ENCODE results near the gene NDUFB2.

The NDUFB2 gene

GRCh38 chr7:140745266-140746058 lies 49.0 kb downstream of the NDUFB2 start:
- TF ChIP-seq, protein P1, sequence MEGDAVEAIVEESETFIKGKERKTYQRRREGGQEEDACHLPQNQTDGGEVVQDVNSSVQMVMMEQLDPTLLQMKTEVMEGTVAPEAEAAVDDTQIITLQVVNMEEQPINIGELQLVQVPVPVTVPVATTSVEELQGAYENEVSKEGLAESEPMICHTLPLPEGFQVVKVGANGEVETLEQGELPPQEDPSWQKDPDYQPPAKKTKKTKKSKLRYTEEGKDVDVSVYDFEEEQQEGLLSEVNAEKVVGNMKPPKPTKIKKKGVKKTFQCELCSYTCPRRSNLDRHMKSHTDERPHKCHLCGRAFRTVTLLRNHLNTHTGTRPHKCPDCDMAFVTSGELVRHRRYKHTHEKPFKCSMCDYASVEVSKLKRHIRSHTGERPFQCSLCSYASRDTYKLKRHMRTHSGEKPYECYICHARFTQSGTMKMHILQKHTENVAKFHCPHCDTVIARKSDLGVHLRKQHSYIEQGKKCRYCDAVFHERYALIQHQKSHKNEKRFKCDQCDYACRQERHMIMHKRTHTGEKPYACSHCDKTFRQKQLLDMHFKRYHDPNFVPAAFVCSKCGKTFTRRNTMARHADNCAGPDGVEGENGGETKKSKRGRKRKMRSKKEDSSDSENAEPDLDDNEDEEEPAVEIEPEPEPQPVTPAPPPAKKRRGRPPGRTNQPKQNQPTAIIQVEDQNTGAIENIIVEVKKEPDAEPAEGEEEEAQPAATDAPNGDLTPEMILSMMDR (IDR thresholded peaks at IDR 0.05; ENCODE audit: low read length) = no peak
- no peak for TF ChIP-seq EZH2 (IDR thresholded peaks at IDR 0.05; ENCODE audit: borderline replicate concordance, low read length)
- Histone ChIP-seq H3K4me2 (ENCODE audit: low read length) (no peak overlapping the region), H3K27ac (ENCODE audit: low read depth, low read length, poor library complexity, severe bottlenecking) (no peak overlapping the region), H3K9ac (ENCODE audit: low read length) (no peak overlapping the region), H3K4me1 (ENCODE audit: insufficient read depth, low read length, severe bottlenecking) (no peaks in the 10 kb centered on the region), H3K9me3 (ENCODE audit: low read length) (no peaks in the 10 kb centered on the region), H3K4me3 (ENCODE audit: low read depth, low read length, poor library complexity, severe bottlenecking) (no peak overlapping the region), H3K27me3 (ENCODE audit: insufficient read depth, low read length) (no peaks in the 10 kb centered on the region), H4K20me1 (ENCODE audit: insufficient read depth, low read length) (no peaks in the 10 kb centered on the region), H3F3A (ENCODE audit: insufficient read depth, low read length) (no peaks in the 10 kb centered on the region), H3K9me2 (ENCODE audit: low read depth, low read length) (no peaks in the 10 kb centered on the region), H3K79me2 (ENCODE audit: insufficient read depth, low read length) (no peaks in the 10 kb centered on the region), H2AFZ (ENCODE audit: low read length) (no peak overlapping the region), H3K36me3 (ENCODE audit: insufficient read depth, low read length) (peaks cover 23% of the 10 kb centered on the region; the same call in 1 of the 2 replicates)

DNA sequence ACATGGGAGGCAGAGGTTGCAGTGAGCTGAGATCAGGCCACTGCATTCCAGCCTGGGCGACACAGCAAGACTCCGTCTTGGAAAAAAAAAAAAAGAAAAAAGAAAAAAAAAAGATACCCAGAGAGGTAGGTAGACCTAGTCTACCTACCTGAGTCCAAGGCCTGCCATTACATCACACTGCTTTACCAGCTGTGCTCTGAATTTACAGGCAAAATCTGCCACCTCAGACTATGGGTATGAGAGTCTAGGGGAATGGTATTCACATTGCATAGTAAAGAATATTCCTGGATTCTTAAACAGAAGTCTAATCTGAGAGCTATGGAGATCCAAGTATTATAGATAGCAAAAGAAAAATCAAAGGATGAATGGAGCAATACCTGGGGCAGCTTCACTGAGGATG lies 50.2 kb downstream of the NDUFB2 start:
- H4K20me1 ChIP-seq (ENCODE audit: insufficient read depth, low read length) = no peaks in the 10 kb centered on the region
- H3K79me2 ChIP-seq (ENCODE audit: insufficient read depth, low read length) = no peaks in the 10 kb centered on the region
- H3K4me3 ChIP-seq (ENCODE audit: low read depth, low read length, poor library complexity, severe bottlenecking) = no peak overlapping the region
- no peak overlapping the region for H3K9ac ChIP-seq (ENCODE audit: low read length)
- no peaks in the 10 kb centered on the region for H3K9me3 ChIP-seq (ENCODE audit: low read length)
- no peaks in the 10 kb centered on the region for H3K9me2 ChIP-seq (ENCODE audit: low read depth, low read length)
- TF ChIP-seq, protein P1 (IDR thresholded peaks at IDR 0.05; ENCODE audit: low read length) = no peak
- no peak for TF ChIP-seq EZH2 (IDR thresholded peaks at IDR 0.05; ENCODE audit: borderline replicate concordance, low read length)
- H3K4me2 ChIP-seq (ENCODE audit: low read length) = no peak overlapping the region
- H3F3A ChIP-seq (ENCODE audit: insufficient read depth, low read length) = no peaks in the 10 kb centered on the region
- H3K4me1 ChIP-seq (ENCODE audit: insufficient read depth, low read length, severe bottlenecking) = no peaks in the 10 kb centered on the region
- no peak overlapping the region for H2AFZ ChIP-seq (ENCODE audit: low read length)
- no peak overlapping the region for H3K27ac ChIP-seq (ENCODE audit: low read depth, low read length, poor library complexity, severe bottlenecking)
- H3K36me3 ChIP-seq (ENCODE audit: insufficient read depth, low read length) = peaks cover 23% of the 10 kb centered on the region; the same call in 1 of the 2 replicates
- no peaks in the 10 kb centered on the region for H3K27me3 ChIP-seq (ENCODE audit: insufficient read depth, low read length)

- Histone ChIP-seq H3F3A (ENCODE audit: insufficient read depth, low read length) (no peaks in the 10 kb centered on the region), H3K4me3 (ENCODE audit: low read depth, low read length, poor library complexity, severe bottlenecking) (no peak overlapping the region), H3K36me3 (ENCODE audit: insufficient read depth, low read length) (peaks cover 22% of the 10 kb centered on the region; the same call in 1 of the 2 replicates)
Observed at GRCh38 chr7:140752533-140752932, 56.0 kb downstream of the NDUFB2 start.

More at GRCh38 chr7:140752533-140752932, 56.0 kb downstream of the NDUFB2 start:
- no peak overlapping the region for H2AFZ ChIP-seq (ENCODE audit: low read length)
- H3K9ac ChIP-seq (ENCODE audit: low read length) = no peak overlapping the region
- no peaks in the 10 kb centered on the region for H3K4me1 ChIP-seq (ENCODE audit: insufficient read depth, low read length, severe bottlenecking)
- H3K4me2 ChIP-seq (ENCODE audit: low read length) = no peak overlapping the region
- no peaks in the 10 kb centered on the region for H3K9me2 ChIP-seq (ENCODE audit: low read depth, low read length)
- no peaks in the 10 kb centered on the region for H3K27me3 ChIP-seq (ENCODE audit: insufficient read depth, low read length)
- H4K20me1 ChIP-seq (ENCODE audit: insufficient read depth, low read length) = no peaks in the 10 kb centered on the region
- H3K79me2 ChIP-seq (ENCODE audit: insufficient read depth, low read length) = no peaks in the 10 kb centered on the region
- no peak overlapping the region for H3K27ac ChIP-seq (ENCODE audit: low read depth, low read length, poor library complexity, severe bottlenecking)
- no peaks in the 10 kb centered on the region for H3K9me3 ChIP-seq (ENCODE audit: low read length)
- TF ChIP-seq, protein P1 (IDR thresholded peaks at IDR 0.05; ENCODE audit: low read length) = no peak

Data from OCI-LY1 (cell line).